ENCODE data around the gene ZNF181.
A peak's percentile ranks its signal among the peaks of the same experiment; 100 is the strongest.
"Not testable (repeated sequence)": the region's sequence is repeated elsewhere in the genome, so short reads cannot be mapped to it uniquely, and the experiment has no call there.

ZNF181 gene

DNA sequence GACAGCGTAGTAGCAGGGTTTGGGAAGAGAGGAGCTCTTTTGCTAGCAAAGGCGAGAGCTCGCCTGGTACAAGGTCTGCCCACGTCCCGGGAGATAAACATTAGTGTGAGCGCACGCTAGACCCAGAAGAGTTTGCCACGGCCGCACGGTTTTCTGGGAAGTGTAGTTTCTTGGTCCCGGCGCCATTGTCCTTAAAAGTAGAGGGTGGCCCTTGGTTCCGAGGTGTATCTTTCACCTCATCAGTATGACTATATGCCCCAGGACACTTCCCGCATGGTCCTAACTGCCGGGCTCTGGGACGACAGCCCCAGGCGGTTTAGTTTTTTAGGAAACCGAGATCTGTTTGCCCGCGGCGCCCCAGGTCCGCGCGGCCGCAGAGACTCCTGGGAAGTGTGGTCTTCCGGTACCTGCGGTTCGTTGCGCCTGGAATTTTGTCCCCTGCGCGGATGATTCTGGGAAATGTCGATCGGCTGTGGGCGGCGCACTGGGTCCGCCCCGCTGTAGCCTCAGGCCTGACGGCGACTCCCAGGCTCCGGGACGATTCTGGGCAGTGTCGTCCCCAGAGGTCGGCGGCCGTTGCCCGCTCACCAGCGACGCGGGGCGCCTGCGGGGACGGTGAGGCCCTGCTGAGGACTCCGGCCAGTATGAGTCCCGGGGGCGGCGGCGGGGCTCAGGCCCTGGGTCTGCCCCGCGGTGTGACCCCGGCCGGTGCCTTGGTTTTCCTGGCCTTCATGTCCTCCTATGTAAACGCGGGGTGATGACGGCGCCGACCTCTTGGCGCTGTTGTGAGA is at the start of gene ZNF181:
TSS of gene ZNF181 (plus strand) at position 498 of the 791 bp plus-strand sequence. CDS start 795 bp downstream, outside the sequence.
- peak; percentile 75 for DNase-seq

DNA sequence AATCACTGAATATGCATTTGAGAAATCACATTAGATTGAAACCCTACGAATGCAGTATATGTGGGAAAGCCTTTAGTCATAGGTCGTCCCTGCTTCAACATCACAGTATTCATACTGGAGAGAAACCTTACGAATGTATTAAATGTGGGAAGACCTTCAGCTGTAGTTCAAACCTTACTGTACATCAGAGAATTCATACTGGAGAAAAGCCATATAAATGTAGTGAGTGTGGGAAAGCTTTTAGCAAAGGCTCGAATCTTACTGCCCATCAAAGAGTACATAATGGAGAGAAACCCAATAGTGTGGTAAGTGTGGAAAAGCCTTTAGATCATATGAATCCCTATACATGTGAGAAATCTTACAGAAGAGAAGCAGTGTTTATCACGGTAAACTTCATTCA is 48.8 kb upstream of the ZNF181 start:
- not testable (repeated sequence) for DNase-seq

DNA sequence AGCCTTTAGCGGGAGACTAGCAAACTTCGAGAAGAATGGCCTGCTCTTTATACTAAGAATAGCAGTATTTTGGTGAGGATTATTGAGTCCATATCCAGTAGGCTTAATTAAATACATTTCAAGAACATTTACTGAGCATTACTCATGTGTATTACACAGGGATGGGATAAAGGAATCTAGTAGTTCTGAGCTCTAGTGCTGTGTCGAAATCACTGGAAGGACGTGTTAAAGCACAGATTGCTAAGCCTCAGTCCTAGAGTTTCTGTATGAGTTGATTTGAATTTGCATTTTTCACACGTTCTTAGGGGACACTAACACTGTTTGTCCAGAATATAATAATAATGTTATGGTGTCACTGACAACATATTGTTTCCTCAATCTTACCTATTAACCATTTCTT is 47.6 kb upstream of the ZNF181 start:
- no peak for DNase-seq

DNA sequence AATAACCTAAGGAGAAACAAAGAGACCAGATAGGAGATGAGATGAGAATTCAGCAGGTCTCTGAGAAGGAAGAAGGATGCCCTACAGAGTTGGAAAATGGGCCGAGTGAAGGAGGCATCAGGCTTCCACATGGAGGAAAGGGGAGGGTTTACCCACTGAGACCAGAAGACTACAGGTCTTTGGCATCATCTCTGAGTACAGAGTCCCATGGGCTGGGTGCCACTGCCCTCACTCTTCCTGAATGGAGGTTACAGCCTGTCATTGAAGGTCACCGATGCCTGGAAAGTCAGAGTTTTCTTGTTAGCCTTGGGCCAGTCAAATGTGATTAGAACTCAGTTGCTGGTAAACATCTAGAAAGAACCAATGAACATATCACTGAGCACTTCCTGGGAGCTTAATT is 46.7 kb upstream of the ZNF181 start:
- no peak for DNase-seq

DNA sequence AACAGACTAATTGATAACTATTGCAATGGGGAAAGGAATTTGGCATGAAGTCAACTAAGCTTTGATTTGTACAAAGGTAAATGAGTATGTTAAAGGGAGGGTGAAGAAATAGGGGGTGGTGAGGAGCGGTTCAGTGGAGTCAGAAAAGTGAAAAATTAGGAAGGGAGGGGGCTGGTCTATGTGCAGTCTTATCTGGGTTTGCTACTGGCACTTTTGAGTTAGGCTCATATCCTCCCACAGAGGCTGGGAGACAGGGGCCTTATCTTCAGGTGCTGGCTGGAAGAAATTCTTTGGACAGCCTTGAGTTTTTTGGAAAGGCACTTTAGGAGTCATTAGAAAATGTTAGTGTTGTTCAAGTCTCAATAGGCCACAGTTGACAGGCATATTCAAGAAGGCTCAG is 45.5 kb upstream of the ZNF181 start:
- DNase-seq, result no peak

DNA sequence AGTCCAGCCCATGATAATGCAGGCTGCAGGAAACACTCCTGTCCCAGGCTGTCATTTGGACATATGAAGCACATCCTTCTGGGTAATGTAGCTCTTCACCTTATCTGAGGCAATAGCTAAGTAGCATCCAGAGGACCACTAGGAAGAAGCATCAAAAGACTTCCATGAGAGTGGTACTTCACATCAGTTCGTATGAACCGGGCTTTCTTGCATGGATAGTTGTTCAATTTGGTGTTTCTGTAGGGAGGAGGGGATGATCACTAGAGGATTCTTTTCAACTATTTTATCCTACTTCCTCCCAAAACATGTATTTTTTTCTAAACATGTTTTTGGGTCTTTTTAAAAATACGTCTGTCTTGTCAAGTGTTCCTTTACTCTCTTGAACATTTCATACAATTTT is 43.7 kb upstream of the ZNF181 start:
- no peak for DNase-seq

DNA sequence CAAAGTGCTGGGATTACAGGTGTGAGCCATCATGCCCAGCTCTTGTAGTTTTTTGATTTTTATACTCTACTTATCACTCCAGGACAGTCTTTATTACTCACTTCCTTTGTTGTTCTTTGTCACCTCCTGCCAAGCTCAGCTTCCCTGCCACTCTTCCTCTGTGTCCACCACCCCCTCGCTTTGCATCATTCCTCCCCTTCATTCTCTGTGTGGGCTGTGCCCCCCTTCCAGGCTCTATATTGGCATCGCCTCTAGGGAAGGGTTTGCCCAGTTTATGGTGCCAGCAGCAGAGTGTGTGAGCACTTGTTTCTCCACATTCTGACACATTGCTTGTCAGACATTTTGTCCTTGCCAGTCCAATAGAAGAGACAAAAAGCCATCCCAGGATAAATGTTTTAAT is 41.5 kb upstream of the ZNF181 start:
- DNase-seq, result no peak

DNA sequence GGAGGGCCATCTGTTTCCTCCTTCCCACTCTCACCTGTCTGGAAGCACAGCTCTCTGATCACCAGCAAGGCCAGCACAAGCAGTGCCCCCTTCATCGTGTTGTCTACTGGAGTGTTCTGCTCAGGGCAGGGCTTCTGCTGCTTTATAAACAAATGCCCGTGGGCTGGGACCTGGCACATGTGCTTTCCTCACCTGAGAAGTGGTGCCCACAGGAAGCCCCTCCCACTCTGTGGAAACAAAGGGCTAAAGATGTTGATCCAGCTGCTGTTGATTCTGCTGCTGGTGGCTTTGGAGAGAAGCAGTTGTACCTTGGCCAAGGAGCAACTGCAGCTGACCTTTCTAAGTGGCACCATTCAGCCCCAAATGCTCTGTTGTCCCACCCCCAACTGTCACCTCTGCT is 26.4 kb upstream of the ZNF181 start:
- no peak for DNase-seq

DNA sequence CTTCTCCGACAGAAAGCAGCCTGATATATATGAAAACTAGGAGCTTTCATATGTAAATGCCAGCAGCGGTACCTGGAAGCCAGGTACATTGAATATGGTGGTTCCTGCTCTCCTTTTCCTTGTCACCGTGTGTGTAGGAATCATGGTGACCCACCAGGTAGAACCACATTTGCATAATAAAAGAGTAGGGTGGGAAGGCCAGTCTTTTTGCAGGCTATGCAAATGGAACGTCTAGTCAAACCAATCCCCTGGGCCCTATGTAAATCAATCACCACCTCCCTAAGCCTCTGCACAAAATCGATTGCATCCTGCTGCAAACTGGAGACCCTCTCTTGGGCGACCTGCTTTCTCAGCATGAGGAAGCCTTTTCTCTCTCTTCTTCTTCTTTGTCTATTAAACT is 22.2 kb upstream of the ZNF181 start:
- DNase-seq, result no peak

DNA sequence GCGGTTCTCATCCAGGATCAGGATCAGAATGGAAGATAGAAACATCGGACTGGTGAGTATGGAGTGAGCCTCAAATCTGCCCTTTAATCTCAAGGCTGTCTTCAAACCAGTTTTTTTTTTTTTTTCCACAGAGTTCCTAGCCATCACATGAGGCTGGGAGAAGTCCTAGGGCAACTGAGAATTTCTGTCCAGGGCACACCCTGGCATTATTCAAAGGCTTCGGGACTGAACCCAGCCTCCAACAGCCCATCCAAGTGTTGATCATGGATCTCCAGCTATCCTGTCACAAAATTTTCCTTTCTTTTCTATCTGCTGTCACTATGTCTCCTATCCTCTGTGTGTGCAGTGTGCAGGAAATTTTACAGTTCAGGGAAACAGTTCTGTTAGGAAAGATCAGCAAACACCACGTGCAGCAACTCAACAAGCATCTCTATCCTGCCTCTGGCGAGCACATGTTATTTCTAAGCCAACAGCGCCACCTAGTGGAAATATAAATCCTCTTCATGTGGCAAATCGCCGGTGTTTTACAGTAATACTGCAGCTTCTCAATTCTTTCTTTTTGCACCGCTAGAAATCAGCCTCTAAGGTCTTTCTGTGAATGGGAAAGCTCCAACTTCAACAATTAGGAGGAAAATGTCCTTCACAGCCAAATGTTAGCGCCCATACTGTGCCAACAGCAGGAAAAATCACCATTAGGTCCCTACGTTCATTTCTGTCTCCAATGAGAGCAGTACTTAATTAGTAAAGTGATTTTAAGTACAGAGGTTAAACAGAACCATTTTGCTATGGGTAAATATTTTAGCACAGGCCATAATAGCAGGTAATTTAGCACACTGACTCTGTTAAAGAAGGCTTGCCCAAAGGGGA is 21.4 kb upstream of the ZNF181 start:
- peak; percentile 58 for DNase-seq

DNA sequence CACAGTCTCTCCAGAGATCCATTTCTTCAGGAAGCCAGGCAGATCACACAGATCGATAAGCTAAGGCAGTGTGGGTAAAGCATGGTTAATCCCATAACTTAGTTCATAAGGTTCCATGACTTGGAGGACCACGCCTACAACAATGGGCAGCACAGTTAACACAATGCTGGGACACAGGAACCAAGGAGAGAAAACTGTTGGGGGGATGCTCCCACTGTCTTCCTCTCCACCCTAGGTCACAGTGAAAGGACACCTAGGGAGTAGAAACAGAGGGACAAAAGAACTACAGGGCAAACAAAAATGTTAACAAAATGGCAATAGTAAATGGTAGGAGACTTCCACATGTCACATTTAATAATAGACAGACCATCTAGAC is 20.8 kb upstream of the ZNF181 start:
- DNase-seq, result no peak

DNA sequence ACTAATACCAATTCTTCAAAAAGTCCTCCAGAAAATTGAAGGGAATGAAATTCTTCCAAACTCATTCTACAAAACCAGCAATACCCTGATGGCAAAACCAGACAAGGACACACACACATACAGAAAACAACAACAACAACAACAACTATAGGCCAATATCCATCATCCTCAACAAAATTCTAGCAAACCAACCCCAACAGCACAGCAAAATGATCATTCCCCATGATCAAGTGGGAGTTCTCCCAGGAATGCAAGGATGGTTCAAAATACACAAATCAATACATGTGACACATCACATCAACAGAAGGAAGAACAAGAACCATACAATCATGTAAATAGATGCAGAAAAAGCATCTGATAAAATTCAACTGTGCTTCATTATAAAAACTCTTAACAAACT is 18.7 kb upstream of the ZNF181 start:
- no peak for DNase-seq

DNA sequence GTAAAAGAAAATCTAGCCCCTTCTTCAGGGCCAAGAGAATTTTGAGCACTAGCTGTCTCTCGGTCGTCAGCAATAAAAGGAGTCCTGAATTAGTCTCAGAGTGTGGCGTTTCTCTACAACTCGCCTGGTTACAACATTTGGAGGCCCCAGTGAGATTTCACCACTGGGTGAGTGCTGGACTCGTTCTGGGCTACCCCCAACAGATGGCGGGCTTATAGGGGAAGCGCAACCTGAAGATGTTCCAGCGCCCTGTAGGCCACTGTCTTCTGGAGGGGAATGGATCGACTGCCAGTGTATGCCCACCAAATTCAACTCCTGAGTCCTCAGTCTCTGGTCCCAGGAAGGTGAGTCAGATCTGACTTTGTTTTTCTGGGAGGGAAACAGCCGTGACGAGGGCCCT is 11.7 kb upstream of the ZNF181 start:
- no peak for DNase-seq

DNA sequence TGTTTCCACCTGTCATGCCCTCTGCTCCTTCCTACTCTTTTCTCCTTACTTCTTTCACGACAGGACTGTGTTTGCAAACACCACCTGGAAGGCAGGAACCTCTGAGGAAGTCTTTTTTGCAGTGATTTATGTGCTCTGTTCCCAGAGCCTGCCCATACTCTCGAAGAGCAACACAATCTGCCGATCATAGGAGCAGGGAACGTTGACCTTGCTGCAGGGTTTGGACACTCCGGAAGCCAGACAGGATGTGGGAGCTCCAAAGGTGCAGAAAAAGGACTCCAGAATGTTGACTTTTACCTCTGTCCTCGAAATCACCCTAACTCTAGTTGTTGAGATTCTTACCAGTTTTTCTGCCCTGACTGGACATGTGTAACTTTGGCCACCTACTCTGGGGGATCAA is 8.6 kb upstream of the ZNF181 start:
- DNase-seq, result no peak

DNA sequence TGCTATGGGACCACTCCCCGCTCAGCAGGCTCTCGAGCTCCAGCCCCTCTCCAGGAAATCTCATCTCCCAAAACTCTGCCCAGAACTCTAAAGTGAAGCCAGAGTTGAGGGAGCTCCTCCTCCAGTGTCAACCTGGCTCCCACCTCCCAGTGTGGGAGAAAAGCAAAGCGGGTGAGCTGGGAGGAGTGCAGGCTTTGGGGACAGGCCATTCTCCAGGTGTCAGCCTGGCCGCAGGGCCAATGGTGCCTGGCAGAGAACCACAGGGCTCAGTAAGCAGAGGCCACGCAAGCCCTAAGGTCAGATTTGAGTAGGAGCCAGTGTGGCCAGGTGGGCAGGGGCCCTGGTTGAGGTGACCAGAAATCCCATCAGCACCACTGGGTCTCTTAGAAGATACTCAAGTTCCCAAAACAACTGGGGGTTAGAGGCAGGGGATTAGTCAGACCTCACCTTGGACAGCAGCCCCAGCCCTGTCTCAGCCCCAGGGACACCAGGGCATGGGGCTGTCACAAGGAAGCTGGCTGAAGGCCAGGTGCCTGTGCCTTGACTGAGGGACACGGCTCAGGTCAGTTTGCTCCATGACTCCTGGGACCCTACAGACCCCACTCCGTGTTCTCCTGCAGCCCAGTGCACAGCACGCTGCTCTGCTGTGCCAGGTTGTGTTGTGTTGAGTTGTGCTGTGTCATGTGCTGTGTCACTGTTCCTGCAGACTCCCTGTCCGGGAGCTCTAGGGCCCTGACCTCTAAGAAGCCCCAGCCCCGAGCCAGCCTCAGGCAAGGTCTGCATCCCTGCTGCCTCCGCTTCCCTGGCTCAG is 2.8 kb upstream of the ZNF181 start:
- no peak for DNase-seq

DNA sequence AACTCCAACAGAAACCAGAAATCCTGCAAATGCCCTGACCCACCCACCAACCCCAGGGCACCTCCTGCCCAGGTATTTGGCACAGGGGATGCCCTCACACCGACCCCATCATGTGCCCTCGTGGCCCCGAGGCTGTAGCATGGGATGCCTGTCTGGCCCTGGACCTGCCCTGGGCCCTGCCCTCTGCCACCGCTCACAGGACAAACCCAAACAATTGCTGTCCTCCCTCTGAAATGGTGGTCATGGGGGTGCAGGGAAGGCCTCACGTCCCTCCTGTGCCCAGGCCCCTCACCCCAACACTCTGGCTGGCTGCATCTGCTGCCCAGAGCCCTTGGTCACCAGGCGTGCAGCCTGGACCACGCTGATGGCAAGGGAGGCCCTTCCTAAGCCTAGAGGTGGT is 2.1 kb upstream of the ZNF181 start:
- no peak for DNase-seq

DNA sequence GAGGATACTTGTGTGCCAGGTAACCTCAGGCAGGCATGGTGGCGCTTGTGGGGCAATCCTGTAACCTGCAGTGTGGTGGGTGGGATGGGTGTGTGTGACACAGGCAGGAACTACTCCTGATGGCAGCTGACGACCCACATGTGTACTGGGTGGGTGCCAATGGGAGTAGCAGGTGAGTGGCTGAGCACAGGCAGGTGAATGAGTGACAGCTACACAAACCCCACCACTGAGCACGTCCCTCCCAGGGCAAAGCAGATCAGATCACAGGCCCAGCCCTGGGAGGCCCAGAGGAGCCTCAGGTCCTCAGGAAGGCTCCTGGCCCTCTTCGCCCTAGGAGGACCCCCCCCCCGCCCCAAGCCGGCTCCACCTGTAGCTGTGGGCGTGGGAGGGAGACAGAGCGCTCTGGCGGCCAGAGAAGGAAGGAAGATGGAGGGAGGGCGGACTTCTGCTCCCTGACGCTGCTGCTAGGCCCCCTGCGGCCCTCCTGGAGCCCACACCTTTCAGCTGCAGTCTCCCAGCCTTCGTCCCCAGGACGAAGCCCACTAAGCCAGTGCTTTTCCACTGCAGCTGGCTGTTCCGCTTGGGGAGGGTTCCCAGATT is 1.3 kb upstream of the ZNF181 start:
- DNase-seq, result no peak

DNA sequence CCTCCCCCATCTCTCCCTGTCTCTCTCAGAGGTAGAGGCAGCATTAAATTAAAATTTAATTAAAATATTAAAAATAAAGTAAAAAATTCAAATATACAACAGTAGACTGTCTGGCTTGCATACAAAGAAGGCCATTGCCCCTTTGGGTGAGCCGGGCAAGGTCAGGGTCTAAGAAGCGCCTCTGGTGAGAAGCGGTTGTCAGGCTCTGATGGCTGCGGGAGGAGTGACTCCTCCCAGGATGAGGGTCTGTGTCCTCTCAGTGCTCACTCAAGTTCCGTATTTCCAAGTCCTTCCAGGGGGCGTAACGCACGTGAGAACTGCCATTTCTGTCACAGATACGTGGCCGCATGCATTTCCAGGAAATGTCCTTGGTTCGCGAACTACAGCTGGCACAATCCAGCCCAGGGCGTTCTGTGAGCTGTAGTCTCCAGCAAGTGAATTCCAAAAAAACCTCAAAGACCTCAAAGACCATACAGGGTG is 737 bp upstream of the ZNF181 start:
- DNase-seq, result no peak

DNA sequence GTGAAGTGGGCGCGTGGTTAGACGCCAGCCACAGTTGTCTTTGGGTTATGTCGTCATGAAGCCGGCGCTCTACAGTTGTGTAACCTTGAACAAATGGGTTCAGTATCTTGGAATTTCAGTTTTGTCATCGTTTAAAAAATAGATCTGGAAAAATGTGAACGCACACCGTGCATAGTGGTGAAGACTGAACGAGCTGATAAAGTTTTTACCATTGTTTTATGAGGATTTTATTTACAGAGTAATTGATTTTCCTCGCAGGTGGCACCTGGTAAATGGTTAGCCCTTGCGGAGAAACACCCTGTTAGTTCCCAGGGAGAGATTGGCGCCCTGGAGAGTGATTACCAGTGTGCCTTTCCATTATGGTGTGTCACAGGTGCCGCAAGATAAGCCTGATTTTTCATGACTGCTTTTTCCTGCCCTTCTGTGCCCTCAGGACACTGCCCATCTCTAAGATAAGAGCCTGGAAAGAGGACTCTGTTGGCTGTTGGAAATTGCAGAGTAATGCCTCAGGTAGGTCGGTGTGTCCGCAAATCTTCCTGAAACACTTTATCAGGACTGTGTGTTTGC is 577 bp downstream of the ZNF181 start:
- DNase-seq, result no peak

DNA sequence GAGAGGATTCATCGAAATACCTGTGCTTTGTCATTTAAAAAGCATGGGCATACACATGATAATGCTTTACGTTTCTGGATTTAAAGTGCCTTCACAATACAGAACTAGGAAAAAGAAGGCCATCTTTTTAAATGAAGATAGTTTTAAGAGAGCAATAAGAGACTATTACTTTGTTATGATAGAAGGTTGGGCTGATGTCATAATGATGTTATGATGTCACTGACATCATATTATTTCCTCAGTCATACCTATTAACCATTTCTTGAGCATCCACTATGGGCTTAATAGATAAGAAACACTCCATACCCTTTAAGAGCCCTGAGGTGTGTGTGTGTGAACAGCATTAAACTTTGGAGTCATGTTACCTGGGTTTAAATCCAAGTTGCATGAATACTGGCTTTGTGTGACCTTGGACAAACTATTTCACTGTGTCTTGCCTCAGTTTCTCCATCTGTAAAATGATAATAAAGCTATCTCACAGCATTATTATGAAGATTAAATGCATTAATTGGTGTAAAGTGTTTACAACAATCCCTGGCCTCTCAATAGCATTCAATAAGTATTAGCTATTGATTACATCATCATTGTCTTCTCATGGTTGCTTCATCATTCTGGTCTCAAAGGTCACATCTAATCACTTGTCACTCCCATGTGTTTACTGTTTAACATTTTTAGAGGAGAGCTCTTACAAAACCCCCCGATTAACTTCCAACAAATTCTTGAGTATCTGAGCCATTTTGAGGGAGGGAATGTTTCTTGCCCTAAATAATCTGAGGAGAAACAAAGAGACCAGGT is 11.1 kb downstream of the ZNF181 start:
- no peak for DNase-seq

DNA sequence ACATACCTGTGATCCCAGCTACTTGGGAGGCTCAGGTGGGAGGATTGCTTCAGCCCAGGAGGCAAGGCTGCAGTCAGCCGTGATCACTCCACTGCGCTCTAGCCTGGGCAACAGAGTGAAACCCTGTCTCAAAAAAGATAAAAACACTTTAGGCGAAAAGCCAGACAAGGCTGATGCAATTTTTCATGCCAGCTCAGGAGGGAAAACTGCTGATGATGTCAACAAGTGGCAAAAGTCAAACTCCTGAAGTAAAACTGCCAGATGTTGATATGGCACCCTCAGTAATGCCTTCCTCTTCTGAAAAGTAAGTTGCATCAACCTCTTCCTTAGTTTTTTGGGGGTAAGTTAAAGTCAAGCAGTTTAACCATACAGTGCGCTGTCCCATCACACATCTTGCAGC is 23.4 kb downstream of the ZNF181 start:
- no peak for DNase-seq

Measured in activated T-cell treated with anti-CD3 and anti-CD28 coated beads for 4 hours (primary cell).